K562 (cell line): ENCODE results near the gene HECA. TPM values are rescaled to one million over a fixed set of nuclear protein-coding genes. Genes with fewer than 3 reads are reported as not detected.
A peak's percentile ranks its signal among the peaks of the same experiment; 100 is the strongest.

Experiments used
- CBX8 ChIP-seq: fragments of 200-600 bp; sonication (generic); IDR thresholded peaks from 2 replicates; pipeline ENCODE4 v1.6.1; 2012; ENCODE audit warnings: borderline replicate concordance, mixed run types, low read depth, mild to moderate bottlenecking, moderate library complexity, mixed read lengths, low read length, control low read depth, inconsistent platforms; ENCODE audit not compliant: poor library complexity, severe bottlenecking; ENCODE audit errors: extremely low read depth
- DIDO1 ChIP-seq: fragments of 450-650 bp; IDR thresholded peaks from 2 replicates; pipeline ENCODE4 v1.6.1; 2016; ENCODE audit warnings: low read depth, missing biosample characterization, missing genetic modification characterization
- KDM1A ChIP-seq, 2 experiments: fragments of 450-650 bp; IDR thresholded peaks; 2 replicates each; pipeline ENCODE4 v1.6.1; 2016; ENCODE audit warnings: mild to moderate bottlenecking in 2 of 2
- MAZ ChIP-seq, 2 experiments: fragments of 450-650 bp in 1 of 2; sonication (generic) in 1 of 2; formaldehyde crosslinking; IDR thresholded peaks in 1 of 2; conservative IDR thresholded peaks in 1 of 2; 2 replicates each; pipeline versions ENCODE4 v1.4.0 to v1.5.0; 2020; ENCODE audit warnings: mild to moderate bottlenecking in 1 of 2, missing genetic modification reagents in 1 of 2
- MCM2 ChIP-seq: fragments of 450-650 bp; IDR thresholded peaks from 2 replicates; pipeline ENCODE4 v1.6.1; 2017; ENCODE audit warnings: low read depth, mild to moderate bottlenecking
- NCOA4 ChIP-seq: fragments of 450-650 bp; IDR thresholded peaks from 2 replicates; pipeline ENCODE4 v1.6.1; 2018; ENCODE audit warnings: mild to moderate bottlenecking; ENCODE audit not compliant: partially characterized antibody
- NFIC ChIP-seq: fragments of 450-650 bp; IDR thresholded peaks from 2 replicates; pipeline ENCODE4 v1.6.1; 2017; ENCODE audit warnings: mild to moderate bottlenecking, inconsistent platforms
- NFXL1 ChIP-seq: fragments of 450-650 bp; formaldehyde crosslinking; IDR thresholded peaks from 2 replicates; pipeline ENCODE4 v1.4.0; 2021; ENCODE audit warnings: mild to moderate bottlenecking
- PML ChIP-seq: IDR thresholded peaks from 2 replicates; pipeline ENCODE4 v1.6.1; 2012; ENCODE audit warnings: low read length, inconsistent platforms
- TCFL5 ChIP-seq: fragments of 250-450 bp; sonication (Bioruptor Pico); conservative IDR thresholded peaks from 2 replicates; pipeline ENCODE4 v1.6.1; 2021; ENCODE audit warnings: mild to moderate bottlenecking, moderate library complexity, matching md5 sums
- TEAD4 ChIP-seq, 2 experiments: sonication (generic) in 1 of 2; formaldehyde crosslinking in 1 of 2; IDR thresholded peaks; 2 replicates each; pipeline versions ENCODE4 v1.6.1 to v1.8.0; 2012 to 2022; ENCODE audit warnings: borderline replicate concordance in 1 of 2, inconsistent platforms in 1 of 2, low read length in 1 of 2, mild to moderate bottlenecking in 1 of 2, missing genetic modification reagents in 1 of 2
- ZNF354B ChIP-seq: fragments of 250-450 bp; sonication (Bioruptor Pico); IDR thresholded peaks from 2 replicates; pipeline ENCODE4 v1.4.0; 2020
- polyA plus RNA-seq, 8 experiments: library from polyadenylated mRNA; depleted of rRNA in 4 of 8; stranded (reverse) in 5 of 8; unstranded in 3 of 8; fragments of >200 nt; fragmentation: Nextera tagmentation in 2 of 8; fragmentation: Illumina TruSeq in 1 of 8; extraction: Ambion mirVana in 2 of 8; extraction: Trizol in 1 of 8; gene quantifications; 2 replicates each; pipeline versions ENCODE4 v1.2.1 to v1.2.3, GENCODE V29; 2011 to 2014; ENCODE audit warnings: inconsistent platforms in 1 of 8, missing spikeins in 1 of 8
- total RNA-seq, 7 experiments: library from RNA; depleted of rRNA in 6 of 7; stranded (reverse); fragments of >200 nt in 6 of 7; fragmentation: Illumina TruSeq in 2 of 7; extraction: Trizol in 2 of 7; gene quantifications; 2 replicates each; pipeline versions ENCODE4 v1.2.1 to v1.2.3, GENCODE V29; 2011 to 2021; ENCODE audit warnings: low replicate concordance in 1 of 7
- TF ChIP-seq, protein P1 (sequence below): fragments of 450-650 bp; formaldehyde crosslinking; IDR thresholded peaks from 2 replicates; pipeline ENCODE4 v1.4.0; 2020; ENCODE audit warnings: mild to moderate bottlenecking
- TF ChIP-seq, protein P2 (sequence below): fragments of 200-400 bp; formaldehyde crosslinking; IDR thresholded peaks from 2 replicates; pipeline ENCODE4 v1.6.1; 2017; ENCODE audit warnings: mild to moderate bottlenecking, low read depth, low read length, moderate library complexity
- TF ChIP-seq, protein P3 (sequence below): fragments of 450-650 bp; formaldehyde crosslinking; IDR thresholded peaks from 2 replicates; pipeline ENCODE4 v1.4.0; 2020; ENCODE audit warnings: mild to moderate bottlenecking, moderate library complexity
- TF ChIP-seq, protein P4 (sequence below): sonication (generic); formaldehyde crosslinking; IDR thresholded peaks from 2 replicates; pipeline ENCODE4 v1.8.0; 2022; ENCODE audit warnings: mild to moderate bottlenecking, missing genetic modification reagents
- TF ChIP-seq, protein P5 (sequence below): IDR thresholded peaks from 2 replicates; pipeline ENCODE4 v1.6.1; 2014; ENCODE audit warnings: antibody characterized with exemption
- TF ChIP-seq, protein P6 (sequence below): sonication (generic); formaldehyde crosslinking; IDR thresholded peaks from 2 replicates; pipeline ENCODE4 v1.5.0; 2020; ENCODE audit warnings: missing genetic modification reagents
- TF ChIP-seq, protein P7 (sequence below): IDR thresholded peaks from 2 replicates; pipeline ENCODE4 v1.6.1; 2011; ENCODE audit not compliant: insufficient read length; ENCODE audit errors: extremely low read depth

HECA gene
- total and polyA plus RNA-seq, 9 of the 15 experiments (the other 6 are each of a cell fraction or from before 2014, with no cell fraction given): 0.31 to 2.3 (median 1.1) TPM

DNA sequence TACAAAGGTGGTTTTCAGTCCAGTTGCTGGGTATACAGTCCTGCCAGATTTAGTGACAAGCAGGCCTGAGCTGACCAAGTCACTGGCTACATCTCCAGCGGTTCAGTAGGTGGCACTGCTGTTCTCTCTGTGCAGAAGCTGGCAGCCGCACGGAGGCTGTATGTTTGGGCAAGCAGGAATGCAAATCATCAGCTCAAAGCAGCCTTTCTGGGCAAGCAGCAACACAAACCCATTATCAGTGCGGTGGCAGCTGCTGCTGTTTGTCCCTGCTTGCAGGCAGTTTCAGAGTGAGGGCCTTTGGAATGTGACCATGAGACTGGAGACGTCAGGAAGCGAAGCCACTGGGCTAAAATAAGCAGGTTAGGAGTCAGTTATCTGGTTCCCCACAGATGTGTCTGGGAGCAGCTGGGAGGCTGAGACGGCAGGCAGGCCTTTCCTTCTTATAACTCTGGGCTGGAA, 84.4 kb downstream of the HECA start (continued):
- TF ChIP-seq TEAD4 (IDR thresholded peaks at IDR 0.05; ENCODE audit: low read length) (peak; percentile 70), TEAD4 (CRISPR knock-in tag; IDR thresholded peaks at IDR 0.05; ENCODE audit: borderline replicate concordance) (no peak), NFIC (peak; percentile 40; the same call in 1 of the 2 replicates), DIDO1 (tag) (no peak), KDM1A (IDR thresholded peaks at IDR 0.05) (peak in 1 of 2 experiments; percentile 31; a peak in 1 of 4 replicates), NCOA4 (no peak), MCM2 (no peak), ZNF354B (CRISPR knock-in tag) (no peak), TCFL5 (CRISPR knock-in tag) (no peak), PML (0 out of 2 replicates have a peak, but pooled peaks have one; percentile 21), MAZ (CRISPR knock-in tag; conservative IDR thresholded peaks at IDR 0.05 in 1 of 2, IDR thresholded peaks at IDR 0.05 in 1 of 2) (peak; percentile 56 to 69; a peak in 2 of 4 replicates), NFXL1 (no peak), CBX8 (no peak)
- TF ChIP-seq, protein P1, sequence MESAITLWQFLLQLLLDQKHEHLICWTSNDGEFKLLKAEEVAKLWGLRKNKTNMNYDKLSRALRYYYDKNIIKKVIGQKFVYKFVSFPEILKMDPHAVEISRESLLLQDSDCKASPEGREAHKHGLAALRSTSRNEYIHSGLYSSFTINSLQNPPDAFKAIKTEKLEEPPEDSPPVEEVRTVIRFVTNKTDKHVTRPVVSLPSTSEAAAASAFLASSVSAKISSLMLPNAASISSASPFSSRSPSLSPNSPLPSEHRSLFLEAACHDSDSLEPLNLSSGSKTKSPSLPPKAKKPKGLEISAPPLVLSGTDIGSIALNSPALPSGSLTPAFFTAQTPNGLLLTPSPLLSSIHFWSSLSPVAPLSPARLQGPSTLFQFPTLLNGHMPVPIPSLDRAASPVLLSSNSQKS (CRISPR knock-in tag): no peak
- TF ChIP-seq, protein P2, sequence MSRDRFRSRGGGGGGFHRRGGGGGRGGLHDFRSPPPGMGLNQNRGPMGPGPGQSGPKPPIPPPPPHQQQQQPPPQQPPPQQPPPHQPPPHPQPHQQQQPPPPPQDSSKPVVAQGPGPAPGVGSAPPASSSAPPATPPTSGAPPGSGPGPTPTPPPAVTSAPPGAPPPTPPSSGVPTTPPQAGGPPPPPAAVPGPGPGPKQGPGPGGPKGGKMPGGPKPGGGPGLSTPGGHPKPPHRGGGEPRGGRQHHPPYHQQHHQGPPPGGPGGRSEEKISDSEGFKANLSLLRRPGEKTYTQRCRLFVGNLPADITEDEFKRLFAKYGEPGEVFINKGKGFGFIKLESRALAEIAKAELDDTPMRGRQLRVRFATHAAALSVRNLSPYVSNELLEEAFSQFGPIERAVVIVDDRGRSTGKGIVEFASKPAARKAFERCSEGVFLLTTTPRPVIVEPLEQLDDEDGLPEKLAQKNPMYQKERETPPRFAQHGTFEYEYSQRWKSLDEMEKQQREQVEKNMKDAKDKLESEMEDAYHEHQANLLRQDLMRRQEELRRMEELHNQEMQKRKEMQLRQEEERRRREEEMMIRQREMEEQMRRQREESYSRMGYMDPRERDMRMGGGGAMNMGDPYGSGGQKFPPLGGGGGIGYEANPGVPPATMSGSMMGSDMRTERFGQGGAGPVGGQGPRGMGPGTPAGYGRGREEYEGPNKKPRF: no peak
- TF ChIP-seq, protein P3, sequence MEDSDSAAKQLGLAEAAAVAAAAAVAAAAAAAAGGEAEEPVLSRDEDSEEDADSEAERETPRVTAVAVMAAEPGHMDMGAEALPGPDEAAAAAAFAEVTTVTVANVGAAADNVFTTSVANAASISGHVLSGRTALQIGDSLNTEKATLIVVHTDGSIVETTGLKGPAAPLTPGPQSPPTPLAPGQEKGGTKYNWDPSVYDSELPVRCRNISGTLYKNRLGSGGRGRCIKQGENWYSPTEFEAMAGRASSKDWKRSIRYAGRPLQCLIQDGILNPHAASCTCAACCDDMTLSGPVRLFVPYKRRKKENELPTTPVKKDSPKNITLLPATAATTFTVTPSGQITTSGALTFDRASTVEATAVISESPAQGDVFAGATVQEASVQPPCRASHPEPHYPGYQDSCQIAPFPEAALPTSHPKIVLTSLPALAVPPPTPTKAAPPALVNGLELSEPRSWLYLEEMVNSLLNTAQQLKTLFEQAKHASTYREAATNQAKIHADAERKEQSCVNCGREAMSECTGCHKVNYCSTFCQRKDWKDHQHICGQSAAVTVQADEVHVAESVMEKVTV: peak; percentile 54; the same call in 1 of the 2 replicates
- TF ChIP-seq, protein P4, sequence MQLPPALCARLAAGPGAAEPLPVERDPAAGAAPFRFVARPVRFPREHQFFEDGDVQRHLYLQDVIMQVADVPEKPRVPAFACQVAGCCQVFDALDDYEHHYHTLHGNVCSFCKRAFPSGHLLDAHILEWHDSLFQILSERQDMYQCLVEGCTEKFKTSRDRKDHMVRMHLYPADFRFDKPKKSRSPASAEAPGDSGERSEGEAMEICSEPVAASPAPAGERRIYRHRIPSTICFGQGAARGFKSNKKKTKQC (CRISPR knock-in tag): no peak
- TF ChIP-seq, protein P5, sequence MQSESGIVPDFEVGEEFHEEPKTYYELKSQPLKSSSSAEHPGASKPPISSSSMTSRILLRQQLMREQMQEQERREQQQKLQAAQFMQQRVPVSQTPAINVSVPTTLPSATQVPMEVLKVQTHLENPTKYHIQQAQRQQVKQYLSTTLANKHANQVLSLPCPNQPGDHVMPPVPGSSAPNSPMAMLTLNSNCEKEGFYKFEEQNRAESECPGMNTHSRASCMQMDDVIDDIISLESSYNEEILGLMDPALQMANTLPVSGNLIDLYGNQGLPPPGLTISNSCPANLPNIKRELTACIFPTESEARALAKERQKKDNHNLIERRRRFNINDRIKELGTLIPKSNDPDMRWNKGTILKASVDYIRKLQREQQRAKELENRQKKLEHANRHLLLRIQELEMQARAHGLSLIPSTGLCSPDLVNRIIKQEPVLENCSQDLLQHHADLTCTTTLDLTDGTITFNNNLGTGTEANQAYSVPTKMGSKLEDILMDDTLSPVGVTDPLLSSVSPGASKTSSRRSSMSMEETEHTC: no peak
- TF ChIP-seq, protein P6, sequence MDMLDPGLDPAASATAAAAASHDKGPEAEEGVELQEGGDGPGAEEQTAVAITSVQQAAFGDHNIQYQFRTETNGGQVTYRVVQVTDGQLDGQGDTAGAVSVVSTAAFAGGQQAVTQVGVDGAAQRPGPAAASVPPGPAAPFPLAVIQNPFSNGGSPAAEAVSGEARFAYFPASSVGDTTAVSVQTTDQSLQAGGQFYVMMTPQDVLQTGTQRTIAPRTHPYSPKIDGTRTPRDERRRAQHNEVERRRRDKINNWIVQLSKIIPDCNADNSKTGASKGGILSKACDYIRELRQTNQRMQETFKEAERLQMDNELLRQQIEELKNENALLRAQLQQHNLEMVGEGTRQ (CRISPR knock-in tag): no peak
- TF ChIP-seq, protein P7, sequence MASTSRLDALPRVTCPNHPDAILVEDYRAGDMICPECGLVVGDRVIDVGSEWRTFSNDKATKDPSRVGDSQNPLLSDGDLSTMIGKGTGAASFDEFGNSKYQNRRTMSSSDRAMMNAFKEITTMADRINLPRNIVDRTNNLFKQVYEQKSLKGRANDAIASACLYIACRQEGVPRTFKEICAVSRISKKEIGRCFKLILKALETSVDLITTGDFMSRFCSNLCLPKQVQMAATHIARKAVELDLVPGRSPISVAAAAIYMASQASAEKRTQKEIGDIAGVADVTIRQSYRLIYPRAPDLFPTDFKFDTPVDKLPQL: no peak
